Fibroblast of upper back skin (primary cell): ENCODE measurements around the gene BTNL3.
"Not testable (repeated sequence)": the region's sequence is repeated elsewhere in the genome, so short reads cannot be mapped to it uniquely, and the experiment has no call there.

Source experiments
- DNase-seq: peaks from one replicate; pipeline ENCODE4 v3.0.0-alpha.2; 2013

Gene BTNL3

GRCh38 chr5:180988592-180988991 lies at the start of gene BTNL3:
Gene BTNL3 (plus strand): TSS chr5:180988846. CDS start chr5:180989029, 183 bp downstream.
- DNase-seq = no peak

- DNase-seq = no peak
Measured at GRCh38 chr5:180950291-180950949, 38.2 kb upstream of the BTNL3 start.

- no peak for DNase-seq
Measured at GRCh38 chr5:180959661-180960060, 29.0 kb upstream of the BTNL3 start.

GRCh38 chr5:180960209-180960608 lies 28.4 kb upstream of the BTNL3 start:
- no peak for DNase-seq

GRCh38 chr5:180969406-180969805 lies 19.2 kb upstream of the BTNL3 start:
- DNase-seq = no peak

- no peak for DNase-seq
Measured at GRCh38 chr5:180970336-180970735, 18.3 kb upstream of the BTNL3 start.

- no peak for DNase-seq
Measured at GRCh38 chr5:180970875-180971274, 17.8 kb upstream of the BTNL3 start.

- DNase-seq = no peak
Measured at GRCh38 chr5:180974612-180975315, 13.9 kb upstream of the BTNL3 start.

- no peak for DNase-seq
Measured at GRCh38 chr5:180975338-180975737, 13.3 kb upstream of the BTNL3 start.

- DNase-seq = no peak
Measured at GRCh38 chr5:180976518-180976917, 12.1 kb upstream of the BTNL3 start.

GRCh38 chr5:180977852-180978251 lies 10.8 kb upstream of the BTNL3 start:
- no peak for DNase-seq

GRCh38 chr5:180982008-180982741 lies 6.5 kb upstream of the BTNL3 start:
- DNase-seq = no peak

GRCh38 chr5:180988016-180988415 lies 630 bp upstream of the BTNL3 start:
- no peak for DNase-seq

GRCh38 chr5:180990086-180990881 lies 1.6 kb downstream of the BTNL3 start:
- DNase-seq = no peak

GRCh38 chr5:180990882-180991242 lies 2.2 kb downstream of the BTNL3 start:
- DNase-seq = no peak

- DNase-seq = no peak
Measured at GRCh38 chr5:181001947-181002346, 13.3 kb downstream of the BTNL3 start.

GRCh38 chr5:181005791-181006190 lies 17.1 kb downstream of the BTNL3 start:
- no peak for DNase-seq

GRCh38 chr5:181008136-181008535 lies 19.5 kb downstream of the BTNL3 start:
- DNase-seq = no peak

- not testable (repeated sequence) for DNase-seq
Measured at GRCh38 chr5:181010018-181010417, 21.4 kb downstream of the BTNL3 start.

GRCh38 chr5:181014654-181015053 lies 26.0 kb downstream of the BTNL3 start:
- DNase-seq = not testable (repeated sequence)

- DNase-seq = not testable (repeated sequence)
Measured at GRCh38 chr5:181017448-181017847, 28.8 kb downstream of the BTNL3 start.

- no peak for DNase-seq
Measured at GRCh38 chr5:181020688-181021087, 32.0 kb downstream of the BTNL3 start.
